ENCODE measurements around the gene ZNF670.
"Not testable (repeated sequence)": the region's sequence is repeated elsewhere in the genome, so short reads cannot be mapped to it uniquely, and the experiment has no call there.

The ZNF670 gene

DNA sequence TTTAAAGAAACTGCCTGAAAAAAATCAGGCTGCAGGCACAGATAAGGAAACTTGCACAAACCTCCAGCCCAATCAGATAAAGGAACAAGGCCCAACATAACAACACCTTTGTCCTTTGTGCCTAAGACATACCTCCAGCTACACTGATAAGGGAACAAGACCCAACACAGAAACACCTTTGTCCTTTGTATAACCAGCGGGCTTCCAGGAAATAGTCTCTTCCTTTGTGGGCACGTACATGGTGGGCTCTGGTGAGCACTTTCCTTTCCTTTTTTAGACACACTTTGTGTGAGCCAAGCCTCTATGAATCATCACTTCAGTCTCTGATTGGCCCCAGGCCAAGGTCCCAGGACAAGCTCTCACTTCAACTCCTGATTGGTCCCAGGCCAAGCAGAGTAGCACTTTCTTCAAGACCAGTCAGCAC, 23.6 kb downstream of the ZNF670 start:
- no peak for DNase-seq (ENCODE audit: low read depth)
- TF ChIP-seq, protein P1, sequence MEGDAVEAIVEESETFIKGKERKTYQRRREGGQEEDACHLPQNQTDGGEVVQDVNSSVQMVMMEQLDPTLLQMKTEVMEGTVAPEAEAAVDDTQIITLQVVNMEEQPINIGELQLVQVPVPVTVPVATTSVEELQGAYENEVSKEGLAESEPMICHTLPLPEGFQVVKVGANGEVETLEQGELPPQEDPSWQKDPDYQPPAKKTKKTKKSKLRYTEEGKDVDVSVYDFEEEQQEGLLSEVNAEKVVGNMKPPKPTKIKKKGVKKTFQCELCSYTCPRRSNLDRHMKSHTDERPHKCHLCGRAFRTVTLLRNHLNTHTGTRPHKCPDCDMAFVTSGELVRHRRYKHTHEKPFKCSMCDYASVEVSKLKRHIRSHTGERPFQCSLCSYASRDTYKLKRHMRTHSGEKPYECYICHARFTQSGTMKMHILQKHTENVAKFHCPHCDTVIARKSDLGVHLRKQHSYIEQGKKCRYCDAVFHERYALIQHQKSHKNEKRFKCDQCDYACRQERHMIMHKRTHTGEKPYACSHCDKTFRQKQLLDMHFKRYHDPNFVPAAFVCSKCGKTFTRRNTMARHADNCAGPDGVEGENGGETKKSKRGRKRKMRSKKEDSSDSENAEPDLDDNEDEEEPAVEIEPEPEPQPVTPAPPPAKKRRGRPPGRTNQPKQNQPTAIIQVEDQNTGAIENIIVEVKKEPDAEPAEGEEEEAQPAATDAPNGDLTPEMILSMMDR (IDR thresholded peaks at IDR 0.05; ENCODE audit: insufficient read depth, low read depth, low read length, missing control alignments), result no peak
- H3K4me3 ChIP-seq (ENCODE audit: low read depth, low read length), result no peak overlapping the region

DNA sequence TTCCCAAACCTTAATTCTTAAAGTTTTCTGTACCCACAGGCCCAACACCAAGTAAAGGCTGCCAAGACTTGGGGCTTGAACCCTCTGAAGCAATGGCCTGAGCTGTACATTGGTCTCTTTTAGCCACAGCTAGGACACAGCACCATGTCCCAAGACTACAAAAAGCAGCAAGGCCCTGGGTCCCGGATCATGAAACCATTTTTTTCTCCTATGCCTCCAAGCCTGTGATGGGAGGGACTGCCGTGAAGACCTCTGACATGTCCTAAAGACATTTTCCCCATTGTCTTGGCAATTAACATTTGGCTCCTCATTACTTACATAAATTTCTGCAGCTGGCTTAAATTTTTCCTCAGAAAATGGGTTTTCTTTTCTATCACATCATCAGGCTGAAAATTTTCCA, 30.9 kb downstream of the ZNF670 start:
- H3K4me3 ChIP-seq (ENCODE audit: low read depth, low read length), result no peak overlapping the region
- DNase-seq (ENCODE audit: low read depth), result no peak
- TF ChIP-seq, protein P1 (IDR thresholded peaks at IDR 0.05; ENCODE audit: insufficient read depth, low read depth, low read length, missing control alignments), result no peak

DNA sequence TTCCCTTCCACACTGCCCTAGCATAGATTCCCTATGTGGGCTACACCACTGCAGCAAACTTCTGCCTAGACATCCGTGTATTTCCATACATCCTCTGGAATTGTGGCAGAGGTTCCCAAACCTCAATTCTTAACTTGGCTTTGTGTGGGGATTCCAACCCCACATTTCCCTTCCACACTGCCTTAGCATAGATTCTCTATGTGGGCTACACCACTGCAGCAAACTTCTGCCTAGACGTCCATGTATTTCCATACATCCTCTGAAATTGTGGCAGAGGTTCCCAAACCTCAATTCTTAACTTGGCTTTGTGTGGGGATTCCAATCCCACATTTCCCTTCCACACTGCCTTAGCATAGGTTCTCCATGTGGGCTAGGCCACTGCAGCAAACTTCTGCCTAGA, 31.4 kb downstream of the ZNF670 start:
- no peak overlapping the region for H3K4me3 ChIP-seq (ENCODE audit: low read depth, low read length)
- no peak for DNase-seq (ENCODE audit: low read depth)
- TF ChIP-seq, protein P1 (IDR thresholded peaks at IDR 0.05; ENCODE audit: insufficient read depth, low read depth, low read length, missing control alignments), result no peak

DNA sequence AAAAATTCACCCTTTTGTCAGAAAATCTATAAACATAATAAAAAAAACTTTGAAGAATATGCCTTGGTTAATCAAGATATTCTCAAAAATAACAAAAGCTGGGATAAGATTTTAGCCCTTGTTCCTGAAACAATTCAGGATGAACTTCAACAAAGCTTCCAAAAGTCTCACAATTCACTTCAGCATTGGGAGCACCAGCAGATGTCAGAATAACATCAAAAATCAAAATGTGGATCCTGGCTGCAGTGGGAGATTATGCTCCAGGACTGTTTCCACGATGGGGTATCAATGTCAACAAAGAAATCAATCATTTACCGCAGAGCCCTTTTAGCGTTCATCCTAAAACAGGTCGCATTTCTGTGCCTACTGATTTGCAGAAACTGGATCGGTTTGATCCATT, 35.2 kb downstream of the ZNF670 start:
- TF ChIP-seq, protein P1 (IDR thresholded peaks at IDR 0.05; ENCODE audit: insufficient read depth, low read depth, low read length, missing control alignments), result no peak
- no peak for DNase-seq (ENCODE audit: low read depth)
- no peak overlapping the region for H3K4me3 ChIP-seq (ENCODE audit: low read depth, low read length)

DNA sequence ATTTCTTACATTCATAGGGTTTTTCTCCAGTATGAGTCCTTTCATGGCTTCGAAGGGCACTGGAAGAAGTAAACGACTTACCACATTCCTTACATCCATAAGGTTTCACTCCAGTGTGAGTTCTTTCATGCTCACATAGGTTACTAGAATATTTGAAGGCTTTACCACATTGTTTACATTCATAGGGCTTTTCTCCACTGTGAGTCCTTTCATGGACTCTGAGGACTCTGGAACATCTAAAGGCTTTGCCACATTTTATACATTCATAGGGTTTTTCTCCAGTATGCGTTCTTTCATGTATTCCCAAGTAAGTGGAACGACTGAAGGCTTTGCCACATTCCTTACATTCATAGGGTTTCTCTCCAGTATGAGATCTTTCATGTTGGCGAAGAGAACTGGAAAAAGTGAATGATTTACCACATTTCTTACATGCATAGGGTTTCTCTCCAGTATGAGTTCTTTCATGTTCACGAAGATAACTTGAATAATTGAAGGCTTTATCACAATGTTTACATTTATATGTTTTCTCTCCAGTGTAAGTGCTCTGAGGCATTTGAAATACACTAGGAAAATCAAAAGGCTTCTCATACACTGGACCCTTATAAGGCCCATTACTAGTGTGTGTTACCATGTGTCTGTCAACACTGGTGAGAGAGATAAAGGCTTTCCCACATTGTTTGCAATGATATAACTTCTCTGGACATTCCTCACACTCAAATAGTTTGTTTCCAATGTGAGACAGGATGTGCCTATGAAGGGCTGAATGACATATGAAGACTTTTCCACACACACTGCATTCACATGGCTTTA, 40.9 kb downstream of the ZNF670 start:
- no peak for DNase-seq (ENCODE audit: low read depth)
- H3K4me3 ChIP-seq (ENCODE audit: low read depth, low read length), result no peak overlapping the region
- TF ChIP-seq, protein P1 (IDR thresholded peaks at IDR 0.05; ENCODE audit: insufficient read depth, low read depth, low read length, missing control alignments), result no peak

DNA sequence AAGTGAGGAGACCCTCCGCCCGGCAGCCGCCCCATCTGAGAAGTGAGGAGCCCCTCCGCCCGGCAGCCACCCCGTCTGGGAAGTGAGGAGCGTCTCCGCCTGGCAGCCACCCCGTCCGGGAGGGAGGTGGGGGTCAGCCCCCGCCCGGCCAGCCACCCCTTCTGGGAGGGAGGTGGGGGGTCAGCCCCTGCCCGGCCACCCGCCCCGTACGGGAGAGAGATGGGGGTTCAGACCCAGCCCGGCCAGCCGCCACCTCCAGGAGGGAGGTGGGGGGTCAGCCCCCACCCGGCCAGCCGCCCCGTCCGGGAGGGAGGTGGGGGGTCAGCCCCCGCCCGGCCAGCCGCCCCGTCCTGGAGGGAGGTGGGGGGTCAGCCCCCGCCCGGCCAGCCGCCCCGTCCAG, 46.3 kb downstream of the ZNF670 start:
- DNase-seq (ENCODE audit: low read depth); H3K4me3 ChIP-seq (ENCODE audit: low read depth, low read length): not testable (repeated sequence)

Measured in GM12865 (cell line).